Amniotic stem cell (primary cell): ENCODE data around the gene TSPAN1.

Experiments
- DNase-seq: peaks from one replicate; lab custom pipeline; 2025; lab: John Stamatoyannopoulos, UW

TSPAN1 gene

DNA sequence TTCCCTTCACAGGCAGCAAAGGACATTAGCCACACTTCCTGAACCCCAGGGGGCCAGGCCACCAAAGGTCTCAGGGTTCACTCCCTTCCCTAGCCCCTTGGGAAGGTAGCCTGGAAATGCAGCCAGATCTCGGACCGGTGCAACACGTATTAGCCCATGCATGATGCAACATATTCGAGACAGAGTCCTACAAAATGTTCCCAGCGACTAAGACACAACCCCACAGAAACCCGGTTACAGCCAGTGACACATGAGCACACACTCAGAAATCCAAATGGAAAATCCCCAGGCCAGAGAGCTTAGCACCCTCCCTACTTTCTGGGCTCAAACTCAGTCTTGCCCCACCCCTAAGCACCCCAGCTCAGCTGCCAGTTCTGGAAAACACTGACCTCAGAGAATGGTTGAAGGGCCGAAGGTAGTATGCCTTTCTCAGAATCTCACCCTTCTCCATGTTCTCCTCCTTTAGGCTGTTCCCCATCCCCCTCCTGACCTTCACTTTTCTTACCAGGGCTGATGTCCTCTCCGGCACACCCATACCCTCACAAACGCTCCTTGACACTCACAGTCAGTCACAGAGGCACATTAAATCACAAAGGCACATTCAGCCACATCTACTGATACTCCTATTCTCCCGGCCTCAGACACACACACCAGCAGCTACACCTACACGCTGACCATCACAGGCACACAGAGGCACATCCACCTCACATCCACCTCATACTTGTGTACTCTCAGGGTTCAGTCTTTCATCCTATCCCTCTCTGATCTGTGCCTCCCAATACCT, at the start of gene TSPAN1:
TSPAN1 (plus strand) TSS at position 640 of the 784 bp plus-strand sequence. CDS start 6,021 bp downstream, outside the sequence.
- no peak for DNase-seq

DNA sequence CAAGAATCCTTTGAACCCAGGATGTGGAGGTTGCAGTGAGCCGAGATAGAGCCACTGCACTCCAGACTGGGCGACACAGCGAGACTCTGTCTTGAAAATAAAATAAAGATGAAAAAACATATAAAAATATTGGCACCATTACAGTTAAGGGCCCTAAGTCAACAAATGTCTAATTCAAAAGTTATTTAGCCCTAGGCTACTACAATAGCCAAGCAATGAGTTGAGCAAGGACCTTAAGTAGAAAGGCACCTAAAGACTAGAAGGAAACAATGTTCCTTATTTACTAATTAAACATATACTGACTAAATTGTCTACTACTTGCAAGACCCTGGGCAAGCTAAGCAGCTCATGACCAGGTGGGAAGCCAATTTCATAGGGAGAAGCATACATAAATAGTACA, 46.5 kb upstream of the TSPAN1 start:
- DNase-seq: no peak

- no peak for DNase-seq
These were observed 44.8 kb upstream of the TSPAN1 start for GRCh38 chr1:46130121-46130520.

DNA sequence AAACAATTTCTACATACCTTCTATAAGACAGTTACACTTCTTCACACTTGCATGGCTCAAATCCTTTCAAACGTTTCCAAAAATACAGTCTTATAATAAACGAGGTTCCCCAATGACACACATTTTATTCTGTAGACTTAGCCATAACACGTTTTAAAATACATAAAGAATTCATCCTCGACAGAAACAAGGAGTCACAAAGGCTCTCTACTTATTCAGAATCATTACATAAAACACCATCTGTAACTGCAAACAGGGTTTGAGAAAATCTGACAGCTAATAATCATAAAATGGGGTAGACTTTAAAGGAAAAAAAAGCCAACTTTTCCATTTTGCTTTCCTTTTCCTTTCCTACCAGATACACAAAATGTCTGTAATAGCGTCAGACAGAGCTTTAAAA, 44.3 kb upstream of the TSPAN1 start:
- no peak for DNase-seq

GRCh38 chr1:46131093-46131492, 43.8 kb upstream of the TSPAN1 start:
- no peak for DNase-seq

GRCh38 chr1:46131712-46132528, 43.0 kb upstream of the TSPAN1 start:
- peak; percentile 43 for DNase-seq

GRCh38 chr1:46132529-46133180, 42.2 kb upstream of the TSPAN1 start, which contains the start of gene PIK3R3:
Gene PIK3R3 (minus strand): TSS chr1:46132629. CDS start chr1:46131952, 677 bp downstream.
- DNase-seq: peak; percentile 95

DNA sequence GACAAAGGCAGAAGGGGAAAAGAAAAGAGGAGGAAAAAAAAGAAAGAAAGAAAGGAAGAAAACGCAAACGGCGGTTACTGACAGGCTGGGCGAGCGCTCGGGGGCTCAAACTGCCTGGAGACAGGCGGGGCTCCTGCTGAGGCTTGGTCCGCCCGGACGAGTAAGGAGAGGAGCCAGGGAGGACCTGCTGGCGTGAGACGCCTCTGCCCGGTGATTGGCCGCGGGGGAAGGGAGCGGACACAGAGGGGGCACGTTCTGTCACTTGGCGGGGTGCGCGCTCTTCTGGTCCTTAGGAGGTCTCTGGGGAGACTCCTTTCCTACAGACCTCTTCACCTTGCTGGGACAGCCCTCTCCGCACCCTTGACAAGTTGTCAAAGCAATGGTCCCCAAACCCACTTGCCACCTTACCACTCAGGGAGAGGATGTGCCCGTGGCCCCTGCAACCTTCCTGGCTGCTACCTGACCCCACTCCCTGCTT, 41.7 kb upstream of the TSPAN1 start:
- no peak for DNase-seq

- no peak for DNase-seq
These were observed 41.0 kb upstream of the TSPAN1 start for GRCh38 chr1:46133781-46134350.

DNA sequence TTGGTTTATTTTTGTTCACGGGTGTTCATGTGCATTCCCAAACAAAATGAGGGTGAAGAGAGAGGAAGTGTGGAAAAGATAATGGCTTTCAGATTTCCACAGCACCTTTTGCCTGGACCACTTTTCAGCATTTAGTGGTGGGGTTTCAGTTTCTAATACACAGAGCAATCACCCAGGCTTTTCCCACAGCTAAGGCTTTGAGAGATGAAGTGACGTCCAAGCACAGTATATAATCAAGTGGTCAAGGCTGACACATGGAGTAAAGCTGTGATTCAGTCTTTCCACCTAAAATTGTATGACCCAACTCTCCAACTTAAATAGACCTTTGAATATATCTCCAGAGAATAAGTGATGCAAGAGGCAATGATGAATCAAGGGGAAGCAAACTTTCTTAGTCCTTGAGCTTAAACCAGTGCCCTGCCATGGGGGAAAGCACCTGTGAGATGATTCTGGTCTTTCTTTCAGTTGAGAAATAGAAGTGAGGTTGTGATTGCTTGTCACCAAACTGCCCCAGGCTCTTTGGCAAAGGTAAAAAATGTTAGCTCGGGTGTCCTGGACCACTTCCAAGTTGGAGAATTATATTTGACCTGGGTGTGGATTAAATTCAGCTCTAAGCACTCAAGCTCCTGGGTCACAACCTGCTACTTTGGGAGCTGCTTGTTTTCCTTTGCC, 40.1 kb upstream of the TSPAN1 start:
- DNase-seq: no peak

DNA sequence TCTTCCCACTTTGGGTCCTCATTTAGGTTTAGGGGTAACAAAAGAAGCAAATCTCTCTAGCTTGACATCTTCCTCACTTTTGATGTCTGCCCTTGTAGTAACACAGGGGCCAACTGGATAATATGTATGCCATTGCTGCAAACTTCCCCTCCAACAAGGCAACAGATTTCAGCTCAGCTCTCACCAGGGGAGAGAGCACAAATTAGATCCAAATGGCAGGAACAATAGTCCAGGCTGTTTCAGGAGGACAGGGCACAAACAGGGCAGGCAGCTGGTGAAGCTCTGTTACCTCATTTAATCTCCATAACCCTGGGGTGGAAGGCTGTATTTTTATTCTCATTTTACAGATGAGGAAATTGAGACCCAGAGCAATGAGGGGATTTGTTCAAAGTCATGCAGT, 38.2 kb upstream of the TSPAN1 start:
- DNase-seq: no peak

- no peak for DNase-seq
These were observed 37.0 kb upstream of the TSPAN1 start for GRCh38 chr1:46137916-46138315.

DNA sequence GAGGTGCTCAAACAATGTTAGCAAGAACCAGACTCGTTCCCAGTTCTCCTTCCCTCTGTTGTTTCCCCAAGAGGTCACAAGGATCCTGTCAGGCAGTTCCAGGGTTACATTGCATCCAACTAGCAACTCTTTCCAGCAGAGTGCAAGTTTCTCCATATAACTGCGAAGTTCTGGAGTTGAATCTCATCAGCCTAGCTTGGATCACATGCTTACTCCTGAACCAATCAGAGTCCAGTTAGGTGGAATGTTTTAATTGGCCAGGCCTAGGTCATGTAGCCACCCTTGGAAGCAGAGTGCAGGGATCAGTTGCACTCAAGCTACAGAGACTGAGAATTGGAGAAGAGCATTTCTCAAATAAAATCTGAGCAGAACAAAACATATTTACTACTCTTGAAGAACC, 26.6 kb upstream of the TSPAN1 start:
- DNase-seq: no peak

DNA sequence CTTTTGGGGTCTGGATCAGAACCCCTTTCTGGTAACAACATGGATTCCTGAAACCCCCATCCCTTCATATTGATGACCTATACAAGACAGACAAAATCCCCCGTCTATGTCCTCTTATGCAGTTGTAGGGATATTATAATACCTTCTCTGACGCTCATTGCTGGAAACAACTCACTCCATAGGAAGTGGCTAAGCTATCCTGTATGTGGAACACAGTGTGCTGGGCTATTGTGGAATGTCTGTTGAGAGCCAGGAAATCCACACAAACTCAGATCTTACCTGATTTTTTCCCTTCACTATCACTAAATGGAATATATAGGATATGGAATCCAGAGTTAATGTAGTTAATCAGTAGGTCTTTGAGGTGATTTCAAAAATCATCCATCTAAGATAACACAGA, 24.8 kb upstream of the TSPAN1 start:
- DNase-seq: no peak

- DNase-seq: no peak
These were observed 22.9 kb upstream of the TSPAN1 start for GRCh38 chr1:46152016-46152415.

GRCh38 chr1:46153228-46153627, 21.7 kb upstream of the TSPAN1 start:
- no peak for DNase-seq

DNA sequence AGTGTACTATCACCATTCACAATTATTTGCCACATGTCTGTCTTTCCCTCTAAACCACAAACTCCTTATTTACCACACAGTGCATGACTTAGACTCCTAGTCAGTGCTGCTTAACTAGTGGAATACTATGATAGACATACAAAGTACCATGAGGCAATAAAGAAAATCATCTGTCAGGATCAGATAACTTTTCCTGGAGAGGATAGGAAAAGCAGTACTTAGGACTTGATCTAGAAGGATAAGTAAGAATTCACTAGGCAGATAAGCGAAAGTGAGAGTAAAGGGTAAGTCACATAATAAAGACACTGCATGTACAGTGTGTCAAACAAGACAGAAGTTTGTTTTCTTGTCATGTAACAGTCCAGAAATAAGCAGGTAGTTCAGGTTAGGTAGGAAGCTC, 21.2 kb upstream of the TSPAN1 start:
- no peak for DNase-seq

- DNase-seq: no peak
These were observed 17.0 kb upstream of the TSPAN1 start for GRCh38 chr1:46157916-46158311.

DNA sequence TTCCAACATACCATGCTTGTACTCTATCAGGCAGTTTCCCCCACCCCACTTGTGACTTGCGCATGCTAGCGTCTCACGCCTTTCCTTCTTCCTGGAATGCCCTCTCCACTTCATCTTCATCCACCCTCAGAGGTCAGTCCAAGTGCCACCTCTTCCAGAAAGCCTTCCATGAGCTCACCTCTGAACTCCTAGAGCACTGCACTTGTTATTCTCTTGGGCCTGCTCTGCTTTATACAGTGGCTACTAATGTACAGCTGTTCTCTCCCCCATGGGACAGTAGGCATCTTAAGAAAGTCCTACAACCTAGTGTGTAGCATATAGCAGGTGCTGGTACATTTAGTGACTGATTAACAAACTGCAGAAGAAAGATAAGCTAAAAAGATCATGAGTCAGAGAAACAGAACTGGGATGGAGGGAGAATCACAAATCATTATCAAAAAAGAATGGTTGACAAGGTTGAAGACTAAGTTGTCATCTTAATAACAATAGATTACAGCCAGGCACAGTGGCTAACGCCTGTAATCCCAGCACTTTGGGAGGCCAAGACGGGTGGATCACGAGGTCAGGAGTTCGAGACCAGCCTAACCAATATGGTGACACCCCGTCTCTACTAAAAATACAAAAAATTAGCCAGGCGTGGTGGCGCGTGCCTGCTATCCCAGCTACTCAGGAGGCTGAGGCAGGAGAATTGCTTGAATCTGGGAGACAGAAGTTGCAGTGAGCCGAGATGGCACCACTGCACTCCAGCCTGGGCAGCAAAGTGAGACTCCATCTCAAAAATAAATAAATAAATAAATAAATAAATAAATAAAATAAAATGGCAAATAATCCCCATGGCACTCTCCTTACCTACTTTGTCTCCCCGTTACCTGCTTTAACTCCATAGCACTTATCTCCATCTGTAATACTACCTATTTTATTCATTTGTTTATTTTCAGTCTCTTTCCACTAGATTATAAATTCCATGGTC, 16.3 kb upstream of the TSPAN1 start:
- DNase-seq: no peak

GRCh38 chr1:46159516-46159915, 15.4 kb upstream of the TSPAN1 start:
- no peak for DNase-seq
